GM23338 (cell line): ENCODE data around the gene LIF. TPM values are rescaled to one million over a fixed set of nuclear protein-coding genes. Genes with fewer than 3 reads are reported as not detected.
A peak's percentile ranks its signal among the peaks of the same experiment; 100 is the strongest.

Experiments
- ATAC-seq: fragments of 200-7000 bp; cut with Tn5 transposase; 3 replicates; pipeline ENCODE4 v1.9.1; 2020
- DNase-seq: peaks from one replicate; pipeline ENCODE4 v3.0.0-alpha.2; 2015; ENCODE audit warnings: low spot score
- H2AFZ ChIP-seq: fragments of 200-600 bp; sonication (generic); 2 replicates; pipeline ENCODE4 v1.8.0; 2016; ENCODE audit warnings: antibody characterized with exemption, mild to moderate bottlenecking, moderate library complexity
- H3F3A ChIP-seq: fragments of 200-600 bp; sonication (generic); replicated peaks from 2 replicates; pipeline ENCODE4 v1.8.0; 2017; ENCODE audit warnings: antibody characterized with exemption, mixed run types, low read depth
- H3K27ac ChIP-seq: fragments of 200-600 bp; sonication (generic); 2 replicates; pipeline ENCODE4 v1.6.1; 2016; ENCODE audit warnings: low read depth
- H3K27me3 ChIP-seq: fragments of 200-600 bp; sonication (generic); 2 replicates; pipeline ENCODE4 v1.8.0; 2016; ENCODE audit warnings: mild to moderate bottlenecking, mixed run types, moderate library complexity; ENCODE audit not compliant: insufficient read depth
- H3K36me3 ChIP-seq: fragments of 200-600 bp; sonication (generic); 2 replicates; pipeline ENCODE4 v1.8.0; 2016; ENCODE audit warnings: mild to moderate bottlenecking; ENCODE audit not compliant: insufficient read depth
- H3K4me1 ChIP-seq: fragments of 200-600 bp; sonication (generic); 2 replicates; pipeline ENCODE4 v1.8.0; 2016; ENCODE audit warnings: mild to moderate bottlenecking, moderate library complexity; ENCODE audit not compliant: insufficient read depth
- H3K4me2 ChIP-seq: fragments of 200-600 bp; sonication (generic); 2 replicates; pipeline ENCODE4 v1.7.1; 2017; ENCODE audit warnings: mixed run types
- H3K4me3 ChIP-seq: fragments of 200-600 bp; sonication (generic); 2 replicates; pipeline ENCODE4 v1.6.1; 2016; ENCODE audit warnings: mixed run types
- H3K79me2 ChIP-seq: fragments of 200-600 bp; sonication (generic); replicated peaks from 2 replicates; pipeline ENCODE4 v1.8.0; 2017; ENCODE audit warnings: mild to moderate bottlenecking; ENCODE audit not compliant: insufficient read depth
- H3K9me2 ChIP-seq: fragments of 200-600 bp; sonication (generic); 2 replicates; pipeline ENCODE4 v1.8.0; 2017; ENCODE audit not compliant: insufficient read depth
- H4K20me1 ChIP-seq: fragments of 200-600 bp; sonication (generic); replicated peaks from 2 replicates; pipeline ENCODE4 v1.8.0; 2017; ENCODE audit warnings: mild to moderate bottlenecking; ENCODE audit not compliant: insufficient read depth
- H3K27ac Mint-ChIP-seq: 2 replicates; pipeline ENCODE4 v1.8.0; 2020; ENCODE audit warnings: inconsistent platforms, mild to moderate bottlenecking, moderate library complexity, mixed read lengths
- H3K27me3 Mint-ChIP-seq: 3 replicates; pipeline ENCODE4 v1.8.0; 2022; ENCODE audit warnings: low read depth, mild to moderate bottlenecking, moderate library complexity, mixed read lengths, inconsistent platforms; ENCODE audit not compliant: insufficient read depth, poor library complexity
- H3K36me3 Mint-ChIP-seq: 3 replicates; pipeline ENCODE4 v1.8.0; 2021; ENCODE audit warnings: low read depth, mild to moderate bottlenecking, inconsistent platforms, moderate library complexity, mixed read lengths
- H3K4me1 Mint-ChIP-seq: 3 replicates; pipeline ENCODE4 v1.8.0; 2020; ENCODE audit warnings: mild to moderate bottlenecking, inconsistent platforms, mixed read lengths
- H3K4me3 Mint-ChIP-seq: 3 replicates; pipeline ENCODE4 v1.8.0; 2021; ENCODE audit warnings: moderate library complexity, mild to moderate bottlenecking, inconsistent platforms, mixed read lengths
- H3K9me3 Mint-ChIP-seq: 3 replicates; pipeline ENCODE4 v1.8.0; 2020; ENCODE audit warnings: moderate library complexity, mild to moderate bottlenecking, inconsistent platforms, mixed read lengths
- CREB1 ChIP-seq: fragments of 250-450 bp; sonication (Bioruptor Pico); IDR thresholded peaks from 2 replicates; pipeline ENCODE4 v1.5.0; 2020; ENCODE audit warnings: low read depth, mild to moderate bottlenecking, moderate library complexity
- EZH2 ChIP-seq: fragments of 200-600 bp; sonication (generic); IDR thresholded peaks from one replicate; pipeline ENCODE4 v1.8.0; 2017; ENCODE audit warnings: antibody characterized with exemption, mild to moderate bottlenecking, low read depth; ENCODE audit not compliant: unreplicated experiment
- EZH2phosphoT487 ChIP-seq: fragments of 200-600 bp; sonication (generic); IDR thresholded peaks from one replicate; pipeline ENCODE4 v1.8.1; 2018; ENCODE audit warnings: antibody characterized with exemption; ENCODE audit not compliant: unreplicated experiment
- NANOG ChIP-seq: IDR thresholded peaks from 2 replicates; pipeline ENCODE4 v1.6.1; 2016; ENCODE audit warnings: antibody characterized with exemption, borderline replicate concordance
- STAT1 ChIP-seq: IDR thresholded peaks from one replicate; pipeline ENCODE4 v1.6.1; 2016; ENCODE audit warnings: antibody characterized with exemption; ENCODE audit not compliant: unreplicated experiment
- ZNF331 ChIP-seq: fragments of 250-450 bp; sonication (Bioruptor Pico); IDR thresholded peaks from 2 replicates; pipeline ENCODE4 v1.5.0; 2020; ENCODE audit warnings: low read depth, mild to moderate bottlenecking, moderate library complexity
- polyA plus RNA-seq: library from polyadenylated mRNA; unstranded; fragments of >200 nt; fragmentation: Nextera tagmentation; extraction: Ambion mirVana; gene quantifications from 2 replicates; pipeline ENCODE4 v1.2.1, GENCODE V29; 2016
- total RNA-seq: library from RNA; depleted of rRNA; stranded (reverse); fragments of >200 nt; shearing (Covaris generic); gene quantifications from 2 replicates; pipeline ENCODE4 v1.2.3, GENCODE V29; 2014
- TF ChIP-seq, protein P1 (sequence below): IDR thresholded peaks from 2 replicates; pipeline ENCODE4 v1.6.1; 2016; ENCODE audit warnings: antibody characterized with exemption
- TF ChIP-seq, protein P2 (sequence below): fragments of 250-450 bp; sonication (Bioruptor Pico); IDR thresholded peaks from 2 replicates; pipeline ENCODE4 v1.5.0; 2020; ENCODE audit warnings: mild to moderate bottlenecking, moderate library complexity
- TF ChIP-seq, protein P3 (sequence below): IDR thresholded peaks from one replicate; pipeline ENCODE4 v1.6.1; 2018; ENCODE audit warnings: antibody characterized with exemption; ENCODE audit not compliant: unreplicated experiment
- TF ChIP-seq, protein P4 (sequence below), 2 experiments: fragments of 200-600 bp in 1 of 2; sonication (generic) in 1 of 2; conservative IDR thresholded peaks; 2 replicates each; pipeline versions ENCODE4 v1.5.1 to v1.6.1; 2016 to 2017; ENCODE audit warnings: antibody characterized with exemption in 2 of 2, low read depth in 2 of 2, mild to moderate bottlenecking in 2 of 2, moderate library complexity in 1 of 2

LIF gene
- total and polyA plus RNA-seq, 2 experiments from 2014 or later: 1.8 to 3.6 TPM

DNA sequence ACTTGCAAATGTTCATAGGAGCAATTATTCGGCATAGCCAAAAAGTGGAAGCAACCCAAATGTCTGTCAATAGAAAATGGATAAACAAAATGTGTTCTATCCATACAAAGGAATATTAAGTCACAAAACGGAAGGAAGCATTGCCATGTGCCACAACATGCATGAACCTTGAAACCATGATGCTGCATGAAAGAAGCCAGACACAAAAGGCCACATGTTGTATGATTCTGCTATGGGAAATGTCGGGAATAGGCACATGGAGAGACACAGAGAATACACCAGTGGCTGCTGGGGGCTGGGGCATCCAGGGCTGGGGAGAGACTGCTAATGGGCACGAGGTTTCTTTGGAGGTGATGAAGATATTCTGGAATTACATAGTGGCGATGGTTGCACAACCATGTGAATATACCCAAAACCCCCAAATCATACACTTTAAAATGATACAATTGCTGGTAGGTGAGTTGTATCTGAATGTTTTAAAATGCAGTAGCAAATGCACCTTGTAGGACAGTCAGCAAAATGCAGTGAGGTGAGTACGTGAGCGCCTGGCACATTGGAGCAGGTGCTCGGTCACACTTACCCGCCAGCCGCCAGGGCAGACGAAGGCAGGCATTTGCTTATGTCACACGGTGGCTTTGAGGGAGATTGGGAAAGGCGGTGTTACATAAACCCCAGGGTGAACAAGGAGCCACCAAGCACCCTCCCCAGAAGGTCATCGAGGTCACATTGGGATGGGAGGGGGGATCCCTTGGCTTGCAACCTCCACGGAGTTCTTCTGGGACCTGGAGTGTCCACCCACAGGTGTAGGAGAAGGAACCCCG, 26.4 kb upstream of the LIF start (continued):
- TF ChIP-seq NANOG: no peak
- no peak for TF ChIP-seq CREB1 (CRISPR knock-in tag)
- TF ChIP-seq, protein P1, sequence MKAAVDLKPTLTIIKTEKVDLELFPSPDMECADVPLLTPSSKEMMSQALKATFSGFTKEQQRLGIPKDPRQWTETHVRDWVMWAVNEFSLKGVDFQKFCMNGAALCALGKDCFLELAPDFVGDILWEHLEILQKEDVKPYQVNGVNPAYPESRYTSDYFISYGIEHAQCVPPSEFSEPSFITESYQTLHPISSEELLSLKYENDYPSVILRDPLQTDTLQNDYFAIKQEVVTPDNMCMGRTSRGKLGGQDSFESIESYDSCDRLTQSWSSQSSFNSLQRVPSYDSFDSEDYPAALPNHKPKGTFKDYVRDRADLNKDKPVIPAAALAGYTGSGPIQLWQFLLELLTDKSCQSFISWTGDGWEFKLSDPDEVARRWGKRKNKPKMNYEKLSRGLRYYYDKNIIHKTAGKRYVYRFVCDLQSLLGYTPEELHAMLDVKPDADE: no peak

DNA sequence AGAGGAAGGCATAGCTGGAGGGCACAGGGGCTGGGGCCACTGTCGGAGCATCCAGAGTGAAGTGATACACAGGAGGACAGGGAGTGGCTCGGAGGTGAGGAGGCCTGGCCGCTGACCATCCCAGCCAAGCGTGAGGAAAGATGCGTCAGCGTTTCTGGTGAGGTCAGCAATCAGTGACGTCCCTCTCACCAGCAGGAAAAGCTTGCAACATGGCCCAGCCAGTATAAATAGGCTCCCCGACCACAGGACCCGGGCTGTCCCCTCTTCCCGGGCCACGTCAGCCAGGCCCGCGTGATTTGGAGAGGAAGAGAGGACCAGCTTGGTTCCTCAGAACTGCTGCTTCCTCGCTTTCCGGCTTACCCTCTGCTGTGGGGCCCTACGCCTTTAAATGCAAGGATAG, 24.3 kb upstream of the LIF start:
- no peaks in the 10 kb centered on the region for H3F3A ChIP-seq
- 0 out of 2 replicates have a peak overlapping the region, but pooled peaks have one; percentile 47 for H2AFZ ChIP-seq
- H3K27ac Mint-ChIP-seq: no peak overlapping the region
- no peaks in the 10 kb centered on the region for H3K9me3 Mint-ChIP-seq
- H3K27me3 Mint-ChIP-seq: peaks cover 20% of the 10 kb centered on the region
- H3K36me3 ChIP-seq: no peaks in the 10 kb centered on the region
- H3K27me3 ChIP-seq: no peaks in the 10 kb centered on the region
- no peak overlapping the region for H3K4me2 ChIP-seq
- no peaks in the 10 kb centered on the region for H4K20me1 ChIP-seq
- no peak overlapping the region for H3K27ac ChIP-seq
- H3K4me3 Mint-ChIP-seq: no peak overlapping the region
- peaks cover 2% of the 10 kb centered on the region; the same call in 2 of the 3 replicates for H3K4me1 Mint-ChIP-seq
- no peaks in the 10 kb centered on the region for H3K4me1 ChIP-seq
- H3K36me3 Mint-ChIP-seq: no peaks in the 10 kb centered on the region
- no peaks in the 10 kb centered on the region for H3K79me2 ChIP-seq
- ATAC-seq (no peak), DNase-seq (no peak)
- no peak overlapping the region for H3K4me3 ChIP-seq
- no peaks in the 10 kb centered on the region for H3K9me2 ChIP-seq
- TF ChIP-seq EZH2 (no peak), ZNF331 (CRISPR knock-in tag) (no peak), STAT1 (no peak), EZH2phosphoT487 (no peak)
- TF ChIP-seq, protein P1: no peak
- TF ChIP-seq, protein P2, sequence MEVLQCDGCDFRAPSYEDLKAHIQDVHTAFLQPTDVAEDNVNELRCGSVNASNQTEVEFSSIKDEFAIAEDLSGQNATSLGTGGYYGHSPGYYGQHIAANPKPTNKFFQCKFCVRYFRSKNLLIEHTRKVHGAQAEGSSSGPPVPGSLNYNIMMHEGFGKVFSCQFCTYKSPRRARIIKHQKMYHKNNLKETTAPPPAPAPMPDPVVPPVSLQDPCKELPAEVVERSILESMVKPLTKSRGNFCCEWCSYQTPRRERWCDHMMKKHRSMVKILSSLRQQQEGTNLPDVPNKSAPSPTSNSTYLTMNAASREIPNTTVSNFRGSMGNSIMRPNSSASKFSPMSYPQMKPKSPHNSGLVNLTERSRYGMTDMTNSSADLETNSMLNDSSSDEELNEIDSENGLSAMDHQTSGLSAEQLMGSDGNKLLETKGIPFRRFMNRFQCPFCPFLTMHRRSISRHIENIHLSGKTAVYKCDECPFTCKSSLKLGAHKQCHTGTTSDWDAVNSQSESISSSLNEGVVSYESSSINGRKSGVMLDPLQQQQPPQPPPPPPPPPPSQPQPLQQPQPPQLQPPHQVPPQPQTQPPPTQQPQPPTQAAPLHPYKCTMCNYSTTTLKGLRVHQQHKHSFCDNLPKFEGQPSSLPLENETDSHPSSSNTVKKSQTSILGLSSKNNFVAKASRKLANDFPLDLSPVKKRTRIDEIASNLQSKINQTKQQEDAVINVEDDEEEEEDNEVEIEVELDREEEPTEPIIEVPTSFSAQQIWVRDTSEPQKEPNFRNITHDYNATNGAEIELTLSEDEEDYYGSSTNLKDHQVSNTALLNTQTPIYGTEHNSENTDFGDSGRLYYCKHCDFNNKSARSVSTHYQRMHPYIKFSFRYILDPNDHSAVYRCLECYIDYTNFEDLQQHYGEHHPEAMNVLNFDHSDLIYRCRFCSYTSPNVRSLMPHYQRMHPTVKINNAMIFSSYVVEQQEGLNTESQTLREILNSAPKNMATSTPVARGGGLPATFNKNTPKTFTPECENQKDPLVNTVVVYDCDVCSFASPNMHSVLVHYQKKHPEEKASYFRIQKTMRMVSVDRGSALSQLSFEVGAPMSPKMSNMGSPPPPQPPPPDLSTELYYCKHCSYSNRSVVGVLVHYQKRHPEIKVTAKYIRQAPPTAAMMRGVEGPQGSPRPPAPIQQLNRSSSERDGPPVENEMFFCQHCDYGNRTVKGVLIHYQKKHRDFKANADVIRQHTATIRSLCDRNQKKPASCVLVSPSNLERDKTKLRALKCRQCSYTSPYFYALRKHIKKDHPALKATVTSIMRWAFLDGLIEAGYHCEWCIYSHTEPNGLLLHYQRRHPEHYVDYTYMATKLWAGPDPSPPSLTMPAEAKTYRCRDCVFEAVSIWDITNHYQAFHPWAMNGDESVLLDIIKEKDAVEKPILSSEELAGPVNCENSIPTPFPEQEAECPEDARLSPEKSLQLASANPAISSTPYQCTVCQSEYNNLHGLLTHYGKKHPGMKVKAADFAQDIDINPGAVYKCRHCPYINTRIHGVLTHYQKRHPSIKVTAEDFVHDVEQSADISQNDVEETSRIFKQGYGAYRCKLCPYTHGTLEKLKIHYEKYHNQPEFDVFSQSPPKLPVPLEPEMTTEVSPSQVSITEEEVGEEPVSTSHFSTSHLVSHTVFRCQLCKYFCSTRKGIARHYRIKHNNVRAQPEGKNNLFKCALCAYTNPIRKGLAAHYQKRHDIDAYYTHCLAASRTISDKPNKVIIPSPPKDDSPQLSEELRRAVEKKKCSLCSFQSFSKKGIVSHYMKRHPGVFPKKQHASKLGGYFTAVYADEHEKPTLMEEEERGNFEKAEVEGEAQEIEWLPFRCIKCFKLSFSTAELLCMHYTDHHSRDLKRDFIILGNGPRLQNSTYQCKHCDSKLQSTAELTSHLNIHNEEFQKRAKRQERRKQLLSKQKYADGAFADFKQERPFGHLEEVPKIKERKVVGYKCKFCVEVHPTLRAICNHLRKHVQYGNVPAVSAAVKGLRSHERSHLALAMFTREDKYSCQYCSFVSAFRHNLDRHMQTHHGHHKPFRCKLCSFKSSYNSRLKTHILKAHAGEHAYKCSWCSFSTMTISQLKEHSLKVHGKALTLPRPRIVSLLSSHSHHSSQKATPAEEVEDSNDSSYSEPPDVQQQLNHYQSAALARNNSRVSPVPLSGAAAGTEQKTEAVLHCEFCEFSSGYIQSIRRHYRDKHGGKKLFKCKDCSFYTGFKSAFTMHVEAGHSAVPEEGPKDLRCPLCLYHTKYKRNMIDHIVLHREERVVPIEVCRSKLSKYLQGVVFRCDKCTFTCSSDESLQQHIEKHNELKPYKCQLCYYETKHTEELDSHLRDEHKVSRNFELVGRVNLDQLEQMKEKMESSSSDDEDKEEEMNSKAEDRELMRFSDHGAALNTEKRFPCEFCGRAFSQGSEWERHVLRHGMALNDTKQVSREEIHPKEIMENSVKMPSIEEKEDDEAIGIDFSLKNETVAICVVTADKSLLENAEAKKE (CRISPR knock-in tag): no peak
- TF ChIP-seq, protein P3, sequence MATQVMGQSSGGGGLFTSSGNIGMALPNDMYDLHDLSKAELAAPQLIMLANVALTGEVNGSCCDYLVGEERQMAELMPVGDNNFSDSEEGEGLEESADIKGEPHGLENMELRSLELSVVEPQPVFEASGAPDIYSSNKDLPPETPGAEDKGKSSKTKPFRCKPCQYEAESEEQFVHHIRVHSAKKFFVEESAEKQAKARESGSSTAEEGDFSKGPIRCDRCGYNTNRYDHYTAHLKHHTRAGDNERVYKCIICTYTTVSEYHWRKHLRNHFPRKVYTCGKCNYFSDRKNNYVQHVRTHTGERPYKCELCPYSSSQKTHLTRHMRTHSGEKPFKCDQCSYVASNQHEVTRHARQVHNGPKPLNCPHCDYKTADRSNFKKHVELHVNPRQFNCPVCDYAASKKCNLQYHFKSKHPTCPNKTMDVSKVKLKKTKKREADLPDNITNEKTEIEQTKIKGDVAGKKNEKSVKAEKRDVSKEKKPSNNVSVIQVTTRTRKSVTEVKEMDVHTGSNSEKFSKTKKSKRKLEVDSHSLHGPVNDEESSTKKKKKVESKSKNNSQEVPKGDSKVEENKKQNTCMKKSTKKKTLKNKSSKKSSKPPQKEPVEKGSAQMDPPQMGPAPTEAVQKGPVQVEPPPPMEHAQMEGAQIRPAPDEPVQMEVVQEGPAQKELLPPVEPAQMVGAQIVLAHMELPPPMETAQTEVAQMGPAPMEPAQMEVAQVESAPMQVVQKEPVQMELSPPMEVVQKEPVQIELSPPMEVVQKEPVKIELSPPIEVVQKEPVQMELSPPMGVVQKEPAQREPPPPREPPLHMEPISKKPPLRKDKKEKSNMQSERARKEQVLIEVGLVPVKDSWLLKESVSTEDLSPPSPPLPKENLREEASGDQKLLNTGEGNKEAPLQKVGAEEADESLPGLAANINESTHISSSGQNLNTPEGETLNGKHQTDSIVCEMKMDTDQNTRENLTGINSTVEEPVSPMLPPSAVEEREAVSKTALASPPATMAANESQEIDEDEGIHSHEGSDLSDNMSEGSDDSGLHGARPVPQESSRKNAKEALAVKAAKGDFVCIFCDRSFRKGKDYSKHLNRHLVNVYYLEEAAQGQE: no peak
- TF ChIP-seq, protein P4, sequence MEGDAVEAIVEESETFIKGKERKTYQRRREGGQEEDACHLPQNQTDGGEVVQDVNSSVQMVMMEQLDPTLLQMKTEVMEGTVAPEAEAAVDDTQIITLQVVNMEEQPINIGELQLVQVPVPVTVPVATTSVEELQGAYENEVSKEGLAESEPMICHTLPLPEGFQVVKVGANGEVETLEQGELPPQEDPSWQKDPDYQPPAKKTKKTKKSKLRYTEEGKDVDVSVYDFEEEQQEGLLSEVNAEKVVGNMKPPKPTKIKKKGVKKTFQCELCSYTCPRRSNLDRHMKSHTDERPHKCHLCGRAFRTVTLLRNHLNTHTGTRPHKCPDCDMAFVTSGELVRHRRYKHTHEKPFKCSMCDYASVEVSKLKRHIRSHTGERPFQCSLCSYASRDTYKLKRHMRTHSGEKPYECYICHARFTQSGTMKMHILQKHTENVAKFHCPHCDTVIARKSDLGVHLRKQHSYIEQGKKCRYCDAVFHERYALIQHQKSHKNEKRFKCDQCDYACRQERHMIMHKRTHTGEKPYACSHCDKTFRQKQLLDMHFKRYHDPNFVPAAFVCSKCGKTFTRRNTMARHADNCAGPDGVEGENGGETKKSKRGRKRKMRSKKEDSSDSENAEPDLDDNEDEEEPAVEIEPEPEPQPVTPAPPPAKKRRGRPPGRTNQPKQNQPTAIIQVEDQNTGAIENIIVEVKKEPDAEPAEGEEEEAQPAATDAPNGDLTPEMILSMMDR (conservative IDR thresholded peaks at IDR 0.05; ENCODE audit: low read depth in 2 of 2): no peak
